ENCODE data around the gene MYL6B.

MYL6B gene

GRCh38 chr12:56121204-56121870 lies 31.1 kb upstream of the MYL6B start:
- DNase-seq (ENCODE audit: low read depth in 2 of 3, low spot score in 1 of 3): no peak

GRCh38 chr12:56122637-56123036 lies 29.8 kb upstream of the MYL6B start:
- DNase-seq (ENCODE audit: low read depth in 2 of 3, low spot score in 1 of 3): no peak

DNA sequence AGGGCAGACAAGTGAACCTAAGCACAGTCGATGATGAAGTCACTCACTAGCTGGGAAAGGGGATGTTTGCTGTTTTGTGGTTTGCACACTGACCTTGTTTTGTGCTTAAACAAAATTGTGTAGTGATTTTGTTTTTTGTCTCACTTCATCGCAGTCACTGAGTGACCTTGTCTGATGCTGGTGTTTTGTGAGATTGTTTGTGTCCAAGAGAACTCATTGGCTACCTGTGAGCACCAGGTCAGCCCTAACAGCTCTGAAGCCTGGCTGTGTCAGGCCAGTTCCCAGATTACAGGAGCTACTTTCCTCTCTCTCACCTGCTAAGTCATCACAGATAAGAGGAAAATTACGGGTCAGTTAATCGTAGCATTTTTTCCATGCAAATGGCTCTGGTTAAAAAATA lies 28.3 kb upstream of the MYL6B start:
- DNase-seq (ENCODE audit: low read depth in 2 of 3, low spot score in 1 of 3): no peak

DNA sequence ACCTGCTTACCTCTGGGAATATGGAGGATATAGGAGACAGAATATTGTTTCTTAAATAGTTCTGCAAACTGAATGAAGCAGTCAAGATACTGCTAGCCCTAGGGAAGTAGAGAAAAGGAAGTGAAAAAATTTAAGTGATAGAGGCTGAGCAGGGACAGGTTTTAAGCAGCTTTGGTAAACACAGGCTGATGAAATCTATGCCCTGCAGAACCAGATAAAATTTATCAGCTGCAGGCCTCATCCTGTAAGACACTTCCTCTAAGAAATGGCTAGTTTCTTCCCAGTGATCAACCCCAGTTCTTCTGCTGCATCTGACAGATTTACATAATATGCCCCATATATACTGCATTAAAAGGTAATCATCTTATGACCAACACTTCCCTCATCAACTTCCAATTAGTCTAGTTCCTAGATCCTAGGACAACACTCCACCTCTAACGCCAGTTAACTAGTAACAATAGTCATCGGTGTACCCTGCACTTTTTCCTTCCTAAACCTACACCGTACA lies 25.6 kb upstream of the MYL6B start:
- DNase-seq (ENCODE audit: low read depth in 2 of 3, low spot score in 1 of 3): no peak

GRCh38 chr12:56127485-56127887 lies 24.9 kb upstream of the MYL6B start:
- no peak for DNase-seq (ENCODE audit: low read depth in 2 of 3, low spot score in 1 of 3)

GRCh38 chr12:56127888-56128669 lies 24.3 kb upstream of the MYL6B start, which contains the start of gene ESYT1:
Gene ESYT1, plus strand, starts transcription at chr12:56128267. Its CDS starts 53 bp downstream, at chr12:56128320.
- DNase-seq (ENCODE audit: low read depth in 2 of 3, low spot score in 1 of 3): peak; percentile 95 to 98 (median 96)

GRCh38 chr12:56128670-56129205 lies 23.6 kb upstream of the MYL6B start:
- peak in 2 of 3 donors; percentile 15 to 22 for DNase-seq (ENCODE audit: low read depth in 2 of 3, low spot score in 1 of 3)

- peak in 2 of 3 donors; percentile 32 to 49 for DNase-seq (ENCODE audit: low read depth in 2 of 3, low spot score in 1 of 3)
These were observed 23.0 kb upstream of the MYL6B start for GRCh38 chr12:56129206-56129941.

GRCh38 chr12:56129942-56130495 lies 22.4 kb upstream of the MYL6B start:
- no peak for DNase-seq (ENCODE audit: low read depth in 2 of 3, low spot score in 1 of 3)

GRCh38 chr12:56130876-56131275 lies 21.5 kb upstream of the MYL6B start:
- DNase-seq (ENCODE audit: low read depth in 2 of 3, low spot score in 1 of 3): no peak

- DNase-seq (ENCODE audit: low read depth in 2 of 3, low spot score in 1 of 3): no peak
These were observed 17.5 kb upstream of the MYL6B start for GRCh38 chr12:56134897-56135296.

DNA sequence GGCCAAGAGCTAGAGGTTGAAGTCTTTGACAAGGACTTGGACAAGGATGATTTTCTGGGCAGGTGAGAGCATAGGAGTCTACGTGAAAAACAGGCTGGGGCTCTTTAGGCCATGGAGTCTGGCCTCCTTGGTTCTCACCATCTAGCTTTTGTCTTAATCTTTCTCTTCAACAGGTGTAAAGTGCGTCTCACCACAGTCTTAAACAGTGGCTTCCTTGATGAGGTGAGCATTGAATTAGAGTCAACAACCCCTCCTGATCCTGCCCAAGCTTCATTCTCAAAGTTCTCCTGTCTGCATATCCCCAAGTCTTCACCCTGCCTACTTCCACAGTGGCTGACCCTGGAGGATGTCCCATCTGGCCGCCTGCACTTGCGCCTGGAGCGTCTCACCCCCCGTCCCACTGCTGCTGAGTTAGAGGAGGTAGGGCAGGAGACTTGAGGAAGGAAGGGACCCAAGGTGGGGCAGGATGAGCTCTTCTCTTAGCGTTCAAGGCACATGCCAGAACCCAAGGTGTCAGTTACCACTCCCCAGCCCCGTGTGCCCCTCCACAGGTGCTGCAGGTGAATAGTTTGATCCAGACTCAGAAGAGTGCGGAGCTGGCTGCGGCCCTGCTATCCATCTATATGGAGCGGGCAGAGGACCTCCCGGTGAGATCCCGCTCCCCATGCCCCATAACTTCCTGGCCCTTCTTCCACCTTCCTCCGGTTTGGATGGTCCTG lies 14.4 kb upstream of the MYL6B start:
- no peak for DNase-seq (ENCODE audit: low read depth in 2 of 3, low spot score in 1 of 3)

DNA sequence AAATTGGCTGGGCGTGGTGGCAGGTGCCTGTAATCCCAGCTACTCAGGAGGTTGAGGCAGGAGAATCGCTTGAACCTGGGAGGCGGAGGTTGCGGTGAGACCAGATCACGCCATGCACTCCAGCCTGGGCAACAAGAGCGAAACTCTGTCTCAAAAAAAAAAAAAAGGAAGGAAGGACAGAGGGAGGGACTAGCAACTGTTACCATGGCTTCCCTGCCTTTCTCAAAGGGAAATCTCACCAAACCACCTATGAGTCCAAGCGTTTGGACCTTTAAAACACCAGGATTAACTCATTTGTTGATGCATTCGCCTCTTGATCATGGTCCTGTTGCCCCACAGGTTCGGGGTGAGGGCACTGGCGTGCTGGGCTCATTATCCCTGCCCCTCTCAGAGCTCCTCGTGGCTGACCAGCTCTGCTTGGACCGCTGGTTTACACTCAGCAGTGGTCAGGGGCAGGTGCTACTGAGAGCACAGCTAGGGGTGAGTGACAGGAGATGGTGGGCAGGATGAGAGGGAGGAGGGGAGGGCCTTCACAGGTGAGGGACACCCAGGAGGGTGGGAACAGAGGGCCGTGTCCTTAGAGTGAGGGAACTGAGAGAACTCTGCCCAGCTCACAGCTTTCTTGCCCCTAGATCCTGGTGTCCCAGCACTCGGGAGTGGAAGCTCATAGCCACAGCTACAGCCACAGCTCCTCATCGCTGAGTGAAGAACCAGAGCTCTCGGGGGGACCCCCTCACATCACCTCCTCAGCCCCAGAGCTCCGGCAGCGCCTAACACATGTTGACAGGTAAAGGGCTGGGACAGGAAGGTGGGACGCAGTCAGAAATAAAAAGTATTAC lies 10.2 kb upstream of the MYL6B start:
- no peak for DNase-seq (ENCODE audit: low read depth in 2 of 3, low spot score in 1 of 3)

GRCh38 chr12:56143217-56143616 lies 9.2 kb upstream of the MYL6B start:
- DNase-seq (ENCODE audit: low read depth in 2 of 3, low spot score in 1 of 3): no peak

DNA sequence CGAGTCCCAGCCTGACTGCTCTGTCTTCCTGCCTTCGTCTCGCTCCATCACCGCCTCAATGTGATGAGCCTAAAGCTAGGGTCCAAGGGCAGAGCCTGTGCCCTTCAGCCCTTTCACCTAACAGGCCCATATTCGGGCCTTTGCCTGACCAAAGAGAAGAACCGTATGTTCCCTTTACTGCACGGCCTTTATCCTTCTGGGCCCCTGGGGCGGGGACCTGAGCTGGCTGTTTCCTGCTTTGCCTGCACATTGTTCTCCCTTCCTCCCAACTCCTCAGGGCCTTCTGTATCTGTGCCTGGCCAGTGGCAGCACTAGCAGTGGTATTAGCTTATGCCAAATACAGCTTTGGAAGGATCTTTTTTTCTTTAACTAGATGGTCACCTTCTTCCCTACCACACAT lies 8.5 kb upstream of the MYL6B start:
- no peak for DNase-seq (ENCODE audit: low read depth in 2 of 3, low spot score in 1 of 3)

DNA sequence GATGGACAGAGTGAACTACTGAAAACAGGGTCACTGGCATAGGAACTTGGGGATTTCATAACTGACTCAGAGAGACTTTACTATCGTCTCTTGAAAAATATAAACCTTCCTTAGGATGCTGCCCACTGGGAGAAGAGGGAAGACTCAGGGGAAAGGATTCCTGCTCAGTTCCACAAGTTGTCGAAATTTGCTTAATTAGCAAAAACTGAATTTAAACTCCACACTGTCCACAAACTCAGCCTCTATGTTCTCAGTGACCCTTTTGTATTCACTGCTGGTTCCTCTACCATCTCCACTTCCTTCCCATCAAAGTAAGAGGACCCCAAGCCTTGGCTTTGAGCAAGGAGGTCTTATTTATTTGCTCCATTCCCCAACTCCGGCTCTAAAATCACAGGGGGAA lies 7.2 kb upstream of the MYL6B start:
- DNase-seq (ENCODE audit: low read depth in 2 of 3, low spot score in 1 of 3): no peak

GRCh38 chr12:56146492-56147460 lies 5.6 kb upstream of the MYL6B start:
- no peak for DNase-seq (ENCODE audit: low read depth in 2 of 3, low spot score in 1 of 3)

- DNase-seq (ENCODE audit: low read depth in 2 of 3, low spot score in 1 of 3): no peak
These were observed 1.8 kb upstream of the MYL6B start for GRCh38 chr12:56150563-56150962.
